ENCODE measurements around the gene DPP7. TPM values are rescaled to one million over a fixed set of nuclear protein-coding genes. Genes with fewer than 3 reads are reported as not detected.
A peak's percentile ranks its signal among the peaks of the same experiment; 100 is the strongest.

Gene DPP7
- total RNA-seq, 1 experiment from 2014 or later = 139 TPM

DNA sequence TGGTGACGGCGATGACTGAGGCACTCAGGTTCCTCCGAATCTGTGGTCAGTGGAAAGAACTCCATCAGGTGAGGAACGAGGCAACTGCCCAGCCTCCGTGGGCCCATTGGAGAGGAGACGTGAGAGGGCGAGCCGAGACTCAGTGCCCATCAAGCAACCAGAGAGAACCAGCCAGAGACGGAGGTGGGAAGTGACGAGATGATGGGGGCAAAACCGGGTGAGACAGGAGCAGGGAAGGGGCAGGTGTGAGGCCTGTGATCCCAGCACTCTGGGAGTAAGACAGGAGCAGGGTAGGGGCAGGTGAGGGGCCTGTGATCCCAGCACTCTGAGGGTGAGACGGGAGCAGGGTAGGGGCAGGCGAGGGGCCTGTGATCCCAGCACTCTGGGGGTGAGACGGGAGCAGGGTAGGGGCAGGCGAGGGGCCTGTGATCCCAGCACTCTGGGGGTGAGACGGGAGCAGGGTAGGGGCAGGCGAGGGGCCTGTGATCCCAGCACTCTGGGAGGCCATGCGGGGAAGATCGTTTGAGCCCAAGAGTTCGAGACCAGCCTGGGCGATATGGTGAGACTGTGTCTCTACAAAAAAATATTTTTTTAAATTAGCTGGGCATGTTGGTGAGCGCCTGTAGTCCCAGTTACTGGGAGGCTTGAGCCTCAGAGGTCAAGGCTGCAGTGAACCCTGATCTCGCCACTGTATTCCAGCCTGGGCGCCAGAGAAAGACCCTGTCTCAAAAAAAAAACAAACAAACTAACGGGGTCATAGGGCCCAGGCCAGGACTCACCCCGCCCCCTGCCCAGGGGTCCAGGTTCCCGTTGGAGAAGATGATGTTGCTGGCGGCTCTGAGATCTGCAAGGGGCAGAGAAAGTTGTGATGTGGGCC, 3.4 kb downstream of the DPP7 start:
- peak overlapping the region; percentile 33 for H3K27ac Mint-ChIP-seq (ENCODE audit: low read depth, unreplicated experiment)
- H3K4me3 Mint-ChIP-seq (ENCODE audit: unreplicated experiment) = no peak overlapping the region
- CTCF ChIA-PET = interaction anchor here (0.6 kb wide), 1 partner anchor 193 kb away, joined by 3 read pairs; no protein-coding TSS in a partner anchor
- TF ChIP-seq, protein P1, sequence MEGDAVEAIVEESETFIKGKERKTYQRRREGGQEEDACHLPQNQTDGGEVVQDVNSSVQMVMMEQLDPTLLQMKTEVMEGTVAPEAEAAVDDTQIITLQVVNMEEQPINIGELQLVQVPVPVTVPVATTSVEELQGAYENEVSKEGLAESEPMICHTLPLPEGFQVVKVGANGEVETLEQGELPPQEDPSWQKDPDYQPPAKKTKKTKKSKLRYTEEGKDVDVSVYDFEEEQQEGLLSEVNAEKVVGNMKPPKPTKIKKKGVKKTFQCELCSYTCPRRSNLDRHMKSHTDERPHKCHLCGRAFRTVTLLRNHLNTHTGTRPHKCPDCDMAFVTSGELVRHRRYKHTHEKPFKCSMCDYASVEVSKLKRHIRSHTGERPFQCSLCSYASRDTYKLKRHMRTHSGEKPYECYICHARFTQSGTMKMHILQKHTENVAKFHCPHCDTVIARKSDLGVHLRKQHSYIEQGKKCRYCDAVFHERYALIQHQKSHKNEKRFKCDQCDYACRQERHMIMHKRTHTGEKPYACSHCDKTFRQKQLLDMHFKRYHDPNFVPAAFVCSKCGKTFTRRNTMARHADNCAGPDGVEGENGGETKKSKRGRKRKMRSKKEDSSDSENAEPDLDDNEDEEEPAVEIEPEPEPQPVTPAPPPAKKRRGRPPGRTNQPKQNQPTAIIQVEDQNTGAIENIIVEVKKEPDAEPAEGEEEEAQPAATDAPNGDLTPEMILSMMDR (IDR thresholded peaks at IDR 0.05; ENCODE audit: unreplicated experiment) = no peak
- no peak for DNase-seq (ENCODE audit: unreplicated experiment)
- intact Hi-C loops (cut with micrococcal nuclease) = no loop called here
- no peaks in the 10 kb centered on the region for H3K4me1 Mint-ChIP-seq (ENCODE audit: insufficient read depth, unreplicated experiment)
- peaks cover 17% of the 10 kb centered on the region for H3K36me3 Mint-ChIP-seq (ENCODE audit: insufficient read depth, unreplicated experiment)
- H3K27me3 Mint-ChIP-seq (ENCODE audit: insufficient read depth, unreplicated experiment) = no peaks in the 10 kb centered on the region
- no TSS peak for BruUV-seq (replicated peaks)
- H3K9me3 Mint-ChIP-seq (ENCODE audit: unreplicated experiment) = no peaks in the 10 kb centered on the region
- POLR2A ChIA-PET = no interaction called here

DNA sequence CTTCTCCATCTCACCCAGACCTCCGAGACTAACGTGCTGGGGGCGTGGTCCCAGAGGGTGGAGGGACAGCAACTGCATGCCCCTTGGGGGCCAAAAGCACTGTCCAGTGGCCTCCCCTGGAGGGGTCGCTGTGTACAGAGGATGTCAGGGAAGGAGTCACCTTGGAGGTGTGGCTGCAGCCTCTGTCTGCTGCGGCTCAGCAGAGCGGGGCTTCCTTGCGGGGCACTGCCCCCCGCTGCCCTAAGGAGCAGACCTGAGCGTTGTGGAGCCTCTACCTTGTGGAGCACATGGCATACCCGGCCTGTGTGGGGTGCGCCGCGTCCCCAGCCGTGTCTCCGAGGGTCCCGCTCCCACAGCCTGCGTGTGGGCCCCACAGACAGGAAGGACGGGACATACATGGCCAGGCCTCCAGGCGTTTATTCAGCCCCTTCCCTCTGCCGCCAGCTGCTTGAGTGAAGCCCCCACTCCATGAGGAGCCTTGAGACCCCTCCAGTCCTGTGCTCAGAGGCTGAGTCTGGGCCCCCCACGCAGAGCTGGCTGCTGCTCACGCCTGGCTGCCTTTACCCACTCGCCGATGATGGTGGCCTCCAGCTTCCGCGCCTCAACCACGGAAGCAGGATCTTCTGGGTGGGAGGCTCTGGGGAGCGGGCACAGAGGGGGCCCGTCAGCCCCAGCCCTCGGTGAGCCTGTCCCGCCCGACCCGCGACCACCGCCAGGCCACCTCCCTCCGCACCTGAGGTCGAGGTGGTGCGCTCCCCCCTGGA, 4.2 kb downstream of the DPP7 start:
- H3K4me3 Mint-ChIP-seq (ENCODE audit: unreplicated experiment) = no peak overlapping the region
- intact Hi-C loops (cut with micrococcal nuclease) = no loop called here
- H3K36me3 Mint-ChIP-seq (ENCODE audit: insufficient read depth, unreplicated experiment) = peaks cover 17% of the 10 kb centered on the region
- no peaks in the 10 kb centered on the region for H3K9me3 Mint-ChIP-seq (ENCODE audit: unreplicated experiment)
- H3K27me3 Mint-ChIP-seq (ENCODE audit: insufficient read depth, unreplicated experiment) = no peaks in the 10 kb centered on the region
- H3K4me1 Mint-ChIP-seq (ENCODE audit: insufficient read depth, unreplicated experiment) = no peaks in the 10 kb centered on the region
- TF ChIP-seq, protein P1 (IDR thresholded peaks at IDR 0.05; ENCODE audit: unreplicated experiment) = no peak
- no peak for DNase-seq (ENCODE audit: unreplicated experiment)
- ChIA-PET CTCF (interaction anchor here (0.6 kb wide), 1 partner anchor 84 kb away, joined by 6 read pairs; no protein-coding TSS in a partner anchor), POLR2A (no interaction called here)
- peak overlapping the region; percentile 33 for H3K27ac Mint-ChIP-seq (ENCODE audit: low read depth, unreplicated experiment)
- no TSS peak for BruUV-seq (replicated peaks)

DNA sequence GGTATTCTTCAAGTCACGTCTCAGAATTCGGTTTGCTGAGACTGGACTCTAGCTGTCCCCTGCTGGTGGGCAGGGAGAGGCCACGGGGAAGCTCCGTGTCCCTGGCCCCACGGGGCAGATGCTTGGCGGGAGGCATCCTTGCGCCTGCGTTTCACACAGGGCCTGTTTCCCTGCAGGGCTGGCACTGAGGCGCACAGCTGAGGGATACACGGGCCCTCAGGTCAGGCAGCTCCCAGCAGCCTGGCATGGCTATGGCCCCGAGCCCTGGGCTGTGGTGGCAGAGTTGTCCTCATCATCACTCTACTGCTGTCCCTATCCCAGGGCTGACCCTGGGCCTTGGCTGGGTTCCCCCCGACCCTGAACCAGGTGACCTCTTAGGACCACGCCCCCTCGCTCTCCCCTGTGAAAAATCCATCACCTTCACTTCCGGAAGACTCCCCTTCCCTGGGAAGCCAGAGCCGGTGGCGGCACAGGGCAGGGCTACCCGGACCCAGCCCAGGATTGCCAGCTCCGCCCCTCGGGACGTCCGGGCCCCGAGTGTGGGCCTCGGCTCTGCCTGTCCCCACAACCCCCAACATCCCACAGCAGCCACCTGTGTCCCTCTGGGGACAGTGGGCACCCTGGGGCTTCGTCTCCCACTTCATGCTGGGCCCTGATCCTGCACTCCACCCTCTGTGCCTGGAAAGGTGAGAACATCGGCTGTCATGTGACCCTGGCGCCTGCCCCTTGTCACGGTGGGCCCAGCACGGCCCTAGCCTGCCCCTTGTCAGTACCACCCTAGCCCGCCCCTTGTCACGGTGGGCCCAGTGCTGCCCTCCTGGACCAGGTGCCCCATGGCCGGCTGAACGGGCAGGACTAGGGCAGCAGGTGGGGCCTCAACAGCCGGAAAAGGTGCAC, 5.0 kb downstream of the DPP7 start:
- intact Hi-C loops (cut with micrococcal nuclease) = no loop called here
- CTCF ChIA-PET = interaction anchor here (0.6 to 0.8 kb wide), 3 partner anchors 12 to 512 kb away, joined by 3 to 6 read pairs (median 3); no protein-coding TSS in a partner anchor
- H3K36me3 Mint-ChIP-seq (ENCODE audit: insufficient read depth, unreplicated experiment) = peaks cover 24% of the 10 kb centered on the region
- no peak overlapping the region for H3K4me3 Mint-ChIP-seq (ENCODE audit: unreplicated experiment)
- BruUV-seq (replicated peaks) = no TSS peak
- no peak overlapping the region for H3K27ac Mint-ChIP-seq (ENCODE audit: low read depth, unreplicated experiment)
- POLR2A ChIA-PET = interaction anchor here (1.2 kb wide), 1 partner anchor 17 kb away, joined by 3 read pairs; no protein-coding TSS in a partner anchor
- TF ChIP-seq, protein P1 (IDR thresholded peaks at IDR 0.05; ENCODE audit: unreplicated experiment) = no peak
- no peaks in the 10 kb centered on the region for H3K9me3 Mint-ChIP-seq (ENCODE audit: unreplicated experiment)
- DNase-seq (ENCODE audit: unreplicated experiment) = no peak
- no peaks in the 10 kb centered on the region for H3K27me3 Mint-ChIP-seq (ENCODE audit: insufficient read depth, unreplicated experiment)
- H3K4me1 Mint-ChIP-seq (ENCODE audit: insufficient read depth, unreplicated experiment) = no peaks in the 10 kb centered on the region

Data from MCF 10A (cell line).